Measurements from ENCODE around the gene FHIT. TPM values are rescaled to one million over a fixed set of nuclear protein-coding genes. Genes with fewer than 3 reads are reported as not detected.
"Not testable (repeated sequence)": the region's sequence is repeated elsewhere in the genome, so short reads cannot be mapped to it uniquely, and the experiment has no call there.

Gene FHIT
- total RNA-seq, 2 experiments from 2014 or later, result 7.6 to 7.9 TPM

DNA sequence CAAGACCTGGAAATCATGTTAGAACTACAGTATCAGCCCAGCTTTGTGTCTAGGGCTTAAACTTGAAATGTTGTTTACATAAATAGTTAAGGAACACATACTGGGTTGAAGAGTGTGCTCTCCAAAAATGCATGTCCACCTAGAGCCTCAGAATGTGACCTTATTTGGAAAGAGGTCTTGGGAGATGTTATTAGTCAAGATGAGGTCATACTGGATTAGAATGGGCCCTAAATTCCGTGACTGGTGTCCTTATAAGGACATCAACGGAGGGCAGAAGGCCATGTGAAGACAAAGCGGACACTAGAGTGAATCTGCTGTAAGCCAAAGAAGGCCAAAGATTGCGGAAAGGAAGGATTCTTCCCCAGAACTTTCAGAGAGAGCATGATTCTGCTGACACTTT is 1442.2 kb downstream of the FHIT start:
- TF ChIP-seq, protein P1, sequence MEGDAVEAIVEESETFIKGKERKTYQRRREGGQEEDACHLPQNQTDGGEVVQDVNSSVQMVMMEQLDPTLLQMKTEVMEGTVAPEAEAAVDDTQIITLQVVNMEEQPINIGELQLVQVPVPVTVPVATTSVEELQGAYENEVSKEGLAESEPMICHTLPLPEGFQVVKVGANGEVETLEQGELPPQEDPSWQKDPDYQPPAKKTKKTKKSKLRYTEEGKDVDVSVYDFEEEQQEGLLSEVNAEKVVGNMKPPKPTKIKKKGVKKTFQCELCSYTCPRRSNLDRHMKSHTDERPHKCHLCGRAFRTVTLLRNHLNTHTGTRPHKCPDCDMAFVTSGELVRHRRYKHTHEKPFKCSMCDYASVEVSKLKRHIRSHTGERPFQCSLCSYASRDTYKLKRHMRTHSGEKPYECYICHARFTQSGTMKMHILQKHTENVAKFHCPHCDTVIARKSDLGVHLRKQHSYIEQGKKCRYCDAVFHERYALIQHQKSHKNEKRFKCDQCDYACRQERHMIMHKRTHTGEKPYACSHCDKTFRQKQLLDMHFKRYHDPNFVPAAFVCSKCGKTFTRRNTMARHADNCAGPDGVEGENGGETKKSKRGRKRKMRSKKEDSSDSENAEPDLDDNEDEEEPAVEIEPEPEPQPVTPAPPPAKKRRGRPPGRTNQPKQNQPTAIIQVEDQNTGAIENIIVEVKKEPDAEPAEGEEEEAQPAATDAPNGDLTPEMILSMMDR (IDR thresholded peaks at IDR 0.05), result no peak
- H3K36me3 Mint-ChIP-seq (ENCODE audit: low read depth), result no peaks in the 10 kb centered on the region
- DNase-seq, result no peak
- CTCF ChIA-PET, result interaction anchor here (1.1 to 1.5 kb wide), 3 partner anchors 9 to 498 kb away, joined by 3 to 10 read pairs (median 5); no protein-coding TSS in a partner anchor
- H3K4me3 Mint-ChIP-seq, result no peak overlapping the region
- no peaks in the 10 kb centered on the region for H3K9me3 Mint-ChIP-seq
- no peak for ATAC-seq
- POLR2A ChIA-PET, result no interaction called here
- no peaks in the 10 kb centered on the region for H3K27me3 Mint-ChIP-seq
- H3K27ac Mint-ChIP-seq, result no peak overlapping the region
- H3K4me1 Mint-ChIP-seq (ENCODE audit: low read depth), result peaks cover 11% of the 10 kb centered on the region
- intact Hi-C loops (cut with micrococcal nuclease), result no loop called here

GRCh38 chr3:59808446-59808845 is 1442.8 kb downstream of the FHIT start:
- DNase-seq, result no peak
- Mint-ChIP-seq H3K27me3 (no peaks in the 10 kb centered on the region), H3K9me3 (no peaks in the 10 kb centered on the region), H3K27ac (no peak overlapping the region), H3K4me3 (no peak overlapping the region), H3K4me1 (ENCODE audit: low read depth) (peaks cover 11% of the 10 kb centered on the region), H3K36me3 (ENCODE audit: low read depth) (no peaks in the 10 kb centered on the region)
- intact Hi-C loops (cut with micrococcal nuclease), result no loop called here
- ChIA-PET CTCF (no interaction called here), POLR2A (no interaction called here)
- no peak for ATAC-seq
- TF ChIP-seq, protein P1 (IDR thresholded peaks at IDR 0.05), result no peak

DNA sequence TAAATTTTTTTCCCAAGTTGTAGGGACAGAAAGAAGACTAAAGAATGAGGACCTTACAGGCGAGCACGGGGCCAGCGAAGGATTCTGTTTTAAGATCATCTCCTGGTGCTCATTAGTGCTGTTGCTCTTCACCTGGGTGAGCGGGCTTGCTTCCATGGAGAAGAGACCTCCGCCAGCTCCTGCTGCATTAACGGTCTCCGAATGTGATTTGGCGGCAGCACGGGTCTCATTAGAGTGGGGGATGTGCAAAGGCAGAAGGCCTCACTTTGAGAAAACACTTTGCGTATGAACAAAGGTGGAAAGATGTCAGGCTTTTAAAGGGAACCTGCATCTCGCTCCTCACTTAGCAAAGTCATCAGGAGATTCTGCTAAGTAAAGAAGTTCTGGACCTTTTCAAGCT is 1448.0 kb downstream of the FHIT start:
- Mint-ChIP-seq H3K4me1 (ENCODE audit: low read depth) (peaks cover 4% of the 10 kb centered on the region), H3K27ac (no peak overlapping the region), H3K4me3 (no peak overlapping the region), H3K27me3 (no peaks in the 10 kb centered on the region), H3K9me3 (no peaks in the 10 kb centered on the region), H3K36me3 (ENCODE audit: low read depth) (no peaks in the 10 kb centered on the region)
- intact Hi-C loops (cut with micrococcal nuclease), result no loop called here
- TF ChIP-seq, protein P1 (IDR thresholded peaks at IDR 0.05), result no peak
- CTCF ChIA-PET, result no interaction called here
- no peak for ATAC-seq
- DNase-seq, result no peak
- POLR2A ChIA-PET, result no interaction called here

DNA sequence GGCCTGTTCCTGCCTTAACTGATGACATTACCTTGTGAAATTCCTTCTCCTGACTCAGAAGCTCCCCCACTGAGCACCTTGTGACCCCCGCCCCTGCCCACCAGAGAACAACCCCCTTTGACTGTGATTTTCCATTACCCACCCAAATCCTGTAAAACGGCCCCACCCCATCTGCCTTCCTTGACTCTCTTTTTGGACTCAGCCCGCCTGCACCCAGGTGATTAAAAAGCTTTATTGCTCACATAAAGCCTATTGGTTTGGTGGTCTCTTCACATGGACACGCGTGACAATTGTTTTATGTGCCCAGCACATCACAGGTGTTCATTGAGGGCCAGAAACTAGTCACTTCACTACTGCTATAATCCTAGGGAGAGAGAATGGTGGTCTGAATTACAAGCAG is 1448.8 kb downstream of the FHIT start:
- H3K27me3 Mint-ChIP-seq; CTCF ChIA-PET; DNase-seq; H3K27ac Mint-ChIP-seq; ATAC-seq; H3K36me3 Mint-ChIP-seq (ENCODE audit: low read depth); H3K9me3 Mint-ChIP-seq; H3K4me3 Mint-ChIP-seq; POLR2A ChIA-PET; H3K4me1 Mint-ChIP-seq (ENCODE audit: low read depth); intact Hi-C loops (cut with micrococcal nuclease): not testable (repeated sequence)

DNA sequence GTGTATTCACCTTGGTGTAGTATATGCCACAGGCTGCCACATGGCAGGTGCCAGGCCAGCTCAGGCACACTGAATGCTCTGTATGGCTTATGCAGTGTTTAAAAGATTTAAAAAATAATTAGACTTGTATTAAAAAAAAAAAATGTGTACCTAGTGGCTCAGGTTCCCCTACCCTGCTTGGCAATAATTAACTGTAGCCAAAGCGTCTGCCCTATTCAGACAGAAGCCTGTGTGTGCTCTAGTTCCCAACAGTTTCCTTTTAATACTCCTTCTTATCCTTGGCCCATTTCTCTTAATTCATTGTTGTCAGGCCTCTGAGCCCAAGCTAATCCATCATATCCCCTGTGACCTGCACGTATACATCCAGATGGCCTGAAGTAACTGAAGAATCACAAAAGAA is 1449.2 kb downstream of the FHIT start:
- no peak for DNase-seq
- no peaks in the 10 kb centered on the region for H3K9me3 Mint-ChIP-seq
- no peak overlapping the region for H3K27ac Mint-ChIP-seq
- H3K4me3 Mint-ChIP-seq, result no peak overlapping the region
- CTCF ChIA-PET, result no interaction called here
- ATAC-seq, result no peak
- TF ChIP-seq, protein P1 (IDR thresholded peaks at IDR 0.05), result no peak
- POLR2A ChIA-PET, result no interaction called here
- H3K4me1 Mint-ChIP-seq (ENCODE audit: low read depth), result peaks cover 4% of the 10 kb centered on the region
- H3K36me3 Mint-ChIP-seq (ENCODE audit: low read depth), result no peaks in the 10 kb centered on the region
- no peaks in the 10 kb centered on the region for H3K27me3 Mint-ChIP-seq
- intact Hi-C loops (cut with micrococcal nuclease), result no loop called here

GRCh38 chr3:59800481-59800880 is 1450.8 kb downstream of the FHIT start:
- no peaks in the 10 kb centered on the region for H3K9me3 Mint-ChIP-seq
- POLR2A ChIA-PET, result interaction anchor here (0.6 kb wide), 1 partner anchor 46 kb away, joined by 3 read pairs; no protein-coding TSS in a partner anchor
- no peak overlapping the region for H3K27ac Mint-ChIP-seq
- H3K36me3 Mint-ChIP-seq (ENCODE audit: low read depth), result no peaks in the 10 kb centered on the region
- intact Hi-C loops (cut with micrococcal nuclease), result no loop called here
- DNase-seq, result no peak
- ATAC-seq, result no peak
- TF ChIP-seq, protein P1 (IDR thresholded peaks at IDR 0.05), result no peak
- peaks cover 4% of the 10 kb centered on the region for H3K4me1 Mint-ChIP-seq (ENCODE audit: low read depth)
- CTCF ChIA-PET, result interaction anchor here (1.3 to 1.7 kb wide), 2 partner anchors 9 to 28 kb away, joined by 4 to 5 read pairs; no protein-coding TSS in a partner anchor
- H3K27me3 Mint-ChIP-seq, result no peaks in the 10 kb centered on the region
- H3K4me3 Mint-ChIP-seq, result no peak overlapping the region

Measured in activated CD8-positive, alpha-beta T cell treated with anti-CD3 and anti-CD28 coated beads for 36 hours (primary cell).